Measurements from ENCODE around the gene PRL.

Gene PRL

DNA sequence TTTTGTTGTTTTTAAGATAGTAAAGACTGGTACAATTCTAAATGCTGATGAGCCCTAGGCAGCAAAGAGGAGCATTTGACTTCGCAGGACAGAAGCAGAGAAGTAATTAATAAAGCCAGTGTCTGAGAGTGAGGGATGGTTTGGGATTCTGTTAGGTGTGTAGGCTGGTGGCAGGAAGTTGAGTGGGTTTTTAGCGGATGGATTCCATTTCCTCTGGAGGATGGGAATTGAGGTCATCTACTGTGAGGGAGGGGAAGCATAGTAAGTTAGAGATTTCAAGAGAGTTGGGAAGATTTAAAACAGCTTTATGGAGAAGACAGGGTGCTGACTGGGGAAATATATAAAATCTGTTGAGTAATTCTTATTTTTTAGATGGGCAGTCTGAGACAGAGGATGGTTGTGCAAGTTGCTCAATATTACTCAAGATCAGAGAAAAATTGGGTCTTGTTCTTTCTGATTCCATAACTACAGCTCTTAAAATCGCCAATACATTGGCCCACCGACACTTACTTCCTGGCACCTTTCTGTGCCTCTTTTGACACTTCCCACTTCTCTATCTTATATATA, 48.8 kb downstream of the PRL start:
- TF ChIP-seq, protein P1, sequence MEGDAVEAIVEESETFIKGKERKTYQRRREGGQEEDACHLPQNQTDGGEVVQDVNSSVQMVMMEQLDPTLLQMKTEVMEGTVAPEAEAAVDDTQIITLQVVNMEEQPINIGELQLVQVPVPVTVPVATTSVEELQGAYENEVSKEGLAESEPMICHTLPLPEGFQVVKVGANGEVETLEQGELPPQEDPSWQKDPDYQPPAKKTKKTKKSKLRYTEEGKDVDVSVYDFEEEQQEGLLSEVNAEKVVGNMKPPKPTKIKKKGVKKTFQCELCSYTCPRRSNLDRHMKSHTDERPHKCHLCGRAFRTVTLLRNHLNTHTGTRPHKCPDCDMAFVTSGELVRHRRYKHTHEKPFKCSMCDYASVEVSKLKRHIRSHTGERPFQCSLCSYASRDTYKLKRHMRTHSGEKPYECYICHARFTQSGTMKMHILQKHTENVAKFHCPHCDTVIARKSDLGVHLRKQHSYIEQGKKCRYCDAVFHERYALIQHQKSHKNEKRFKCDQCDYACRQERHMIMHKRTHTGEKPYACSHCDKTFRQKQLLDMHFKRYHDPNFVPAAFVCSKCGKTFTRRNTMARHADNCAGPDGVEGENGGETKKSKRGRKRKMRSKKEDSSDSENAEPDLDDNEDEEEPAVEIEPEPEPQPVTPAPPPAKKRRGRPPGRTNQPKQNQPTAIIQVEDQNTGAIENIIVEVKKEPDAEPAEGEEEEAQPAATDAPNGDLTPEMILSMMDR (IDR thresholded peaks at IDR 0.05) = no peak

DNA sequence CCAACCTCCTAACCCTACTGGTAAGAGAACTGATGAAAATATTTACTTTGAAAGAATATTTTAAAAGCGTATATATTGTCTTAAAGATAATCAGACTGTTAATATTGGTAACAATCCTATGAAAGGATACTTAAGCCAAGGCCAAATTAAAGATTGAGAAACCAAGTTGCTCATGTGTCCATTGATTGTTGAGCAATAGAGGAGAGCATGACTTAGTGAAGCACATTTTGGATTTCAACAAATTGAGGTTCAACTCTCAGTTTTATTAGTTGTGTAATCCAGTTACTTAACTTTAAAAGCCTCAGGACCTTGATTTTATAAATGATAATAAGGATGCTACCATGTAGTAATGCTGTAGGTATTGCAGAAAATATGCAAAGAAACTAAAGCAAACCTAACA, 56.8 kb downstream of the PRL start:
- TF ChIP-seq, protein P1 (IDR thresholded peaks at IDR 0.05) = no peak

DNA sequence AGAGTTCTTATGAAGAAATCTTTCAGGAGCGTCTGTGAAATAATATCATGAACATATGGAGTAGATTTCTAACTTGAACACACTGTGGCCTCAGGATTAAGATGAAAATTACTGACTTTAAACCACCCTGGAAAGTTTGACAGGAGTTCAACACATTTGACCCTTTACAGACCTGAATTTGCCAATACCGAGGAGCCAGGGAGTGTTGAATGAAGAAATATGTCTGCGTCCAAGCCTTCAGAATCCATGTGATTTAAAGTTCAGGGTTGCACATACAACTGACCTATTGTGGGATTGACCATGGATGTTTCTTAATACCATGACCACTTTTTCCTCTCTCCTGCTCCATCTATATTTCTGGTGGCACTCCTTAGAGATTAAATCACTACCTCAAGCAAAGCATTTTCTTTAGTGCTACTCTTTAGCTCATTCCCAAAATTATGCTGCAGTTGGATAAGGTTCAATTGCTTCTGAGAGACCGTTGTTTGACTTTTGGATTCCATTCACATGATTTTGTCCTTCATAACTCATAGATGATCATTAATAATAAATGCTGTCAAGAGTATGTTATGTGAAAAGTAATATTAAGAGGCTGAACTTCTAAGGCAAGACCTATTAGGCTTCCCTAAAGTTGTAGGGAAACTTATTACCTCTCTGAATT, 57.4 kb downstream of the PRL start:
- TF ChIP-seq, protein P1 (IDR thresholded peaks at IDR 0.05) = no peak

DNA sequence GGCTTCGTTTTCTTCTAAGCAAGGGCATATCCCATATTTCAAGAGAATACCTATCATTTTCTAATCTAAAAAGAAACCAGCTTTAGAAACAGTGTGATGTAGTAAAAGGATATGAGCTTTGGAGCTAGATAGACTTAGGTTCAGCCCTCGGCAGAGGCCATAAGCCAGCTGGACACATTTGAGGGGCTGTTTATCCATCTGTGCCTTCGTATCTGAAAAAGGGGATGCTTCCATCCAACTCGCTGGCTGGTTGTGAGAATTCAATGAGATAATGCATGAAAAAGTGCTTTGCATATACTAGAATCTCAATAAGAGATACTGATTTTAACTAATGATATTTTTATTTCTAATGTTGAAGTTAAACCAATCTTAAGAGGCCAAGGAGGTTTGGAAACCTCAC, 58.0 kb downstream of the PRL start:
- TF ChIP-seq, protein P1 (IDR thresholded peaks at IDR 0.05) = no peak

DNA sequence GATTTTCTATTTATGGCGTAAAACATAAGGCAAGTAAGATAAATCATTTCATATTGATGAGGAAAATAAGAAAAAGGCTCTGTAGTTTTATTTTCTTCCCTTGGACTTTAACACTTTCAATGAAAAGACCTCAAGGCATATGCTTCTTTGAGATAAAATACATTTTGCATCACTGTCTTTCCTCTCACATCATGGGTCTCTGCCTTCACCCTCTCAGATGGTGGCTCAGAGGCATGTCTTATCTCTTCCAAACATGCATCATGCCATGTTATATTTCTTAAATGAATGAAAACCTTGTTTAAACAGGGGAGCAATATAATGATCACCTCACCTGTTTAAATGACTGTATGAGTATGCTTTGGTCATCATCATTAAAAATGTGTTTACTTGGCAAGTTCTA, 59.3 kb downstream of the PRL start:
- TF ChIP-seq, protein P1 (IDR thresholded peaks at IDR 0.05) = no peak

Measured in LNCAP (cell line).